DOHH2 (cell line): Measurements from ENCODE around the gene TMEM156.

Experiments
- H3F3A ChIP-seq: fragments of 200-600 bp; sonication (generic), shearing (Covaris generic); 2 replicates; pipeline ENCODE4 v1.6.0; 2016; ENCODE audit warnings: antibody characterized with exemption, mild to moderate bottlenecking; ENCODE audit not compliant: control insufficient read depth, insufficient read depth
- H3K27ac ChIP-seq: fragments of 200-600 bp; sonication (generic); 2 replicates; pipeline ENCODE4 v1.5.1; 2014; ENCODE audit warnings: low read depth, mild to moderate bottlenecking, low read length, moderate library complexity
- H3K27me3 ChIP-seq: fragments of 200-600 bp; sonication (generic); 2 replicates; pipeline ENCODE4 v1.6.1; 2014; ENCODE audit warnings: mild to moderate bottlenecking, low read length, mixed read lengths; ENCODE audit not compliant: control insufficient read depth
- H3K36me3 ChIP-seq: fragments of 200-600 bp; sonication (generic); 2 replicates; pipeline ENCODE4 v1.6.1; 2014; ENCODE audit warnings: mild to moderate bottlenecking, low read length, moderate library complexity, mixed read lengths; ENCODE audit not compliant: control insufficient read depth
- H3K4me1 ChIP-seq: fragments of 200-600 bp; sonication (generic); 2 replicates; pipeline ENCODE4 v1.6.1; 2014; ENCODE audit warnings: mild to moderate bottlenecking, low read length, mixed read lengths; ENCODE audit not compliant: control insufficient read depth
- H3K4me2 ChIP-seq: fragments of 200-600 bp; sonication (generic); 2 replicates; pipeline ENCODE4 v1.6.0; 2014; ENCODE audit warnings: mild to moderate bottlenecking, low read length, moderate library complexity
- H3K4me3 ChIP-seq: fragments of 200-600 bp; sonication (generic); 2 replicates; pipeline ENCODE4 v1.5.1; 2014; ENCODE audit warnings: mild to moderate bottlenecking, low read length, mixed read lengths
- H3K79me2 ChIP-seq: fragments of 200-600 bp; sonication (generic); 2 replicates; pipeline ENCODE4 v1.6.1; 2014; ENCODE audit warnings: mild to moderate bottlenecking, low read length, mixed read lengths; ENCODE audit not compliant: control insufficient read depth
- H3K9me2 ChIP-seq: fragments of 200-600 bp; sonication (generic); replicated peaks from 2 replicates; pipeline ENCODE4 v1.6.1; 2014; ENCODE audit warnings: mild to moderate bottlenecking, low read length, mixed read lengths; ENCODE audit not compliant: control insufficient read depth
- H3K9me3 ChIP-seq: fragments of 200-600 bp; sonication (generic); 2 replicates; pipeline ENCODE4 v1.6.1; 2014; ENCODE audit warnings: antibody characterized with exemption, low read length, mixed read lengths; ENCODE audit not compliant: control insufficient read depth, insufficient read depth
- H4K20me1 ChIP-seq: fragments of 200-600 bp; sonication (generic); 2 replicates; pipeline ENCODE4 v1.6.0; 2014; ENCODE audit warnings: low read depth, mild to moderate bottlenecking, antibody characterized with exemption, low read length, moderate library complexity; ENCODE audit not compliant: control insufficient read depth, insufficient read depth
- CTCF ChIP-seq: fragments of 200-600 bp; sonication (generic); IDR thresholded peaks from one replicate; pipeline ENCODE4 v1.5.1; 2014; ENCODE audit warnings: antibody characterized with exemption, mild to moderate bottlenecking, low read depth, low read length; ENCODE audit not compliant: poor library complexity, severe bottlenecking
- EZH2phosphoT487 ChIP-seq: fragments of 200-600 bp; sonication (generic); IDR thresholded peaks from 2 replicates; pipeline ENCODE4 v1.6.1; 2017; ENCODE audit warnings: borderline replicate concordance, mild to moderate bottlenecking, antibody characterized with exemption, low read length, moderate library complexity, mixed read lengths

The TMEM156 gene

GRCh38 chr4:39043861-39044363 lies 11.7 kb upstream of the TMEM156 start:
- peaks cover 25% of the 10 kb centered on the region for H3K36me3 ChIP-seq
- no peak for TF ChIP-seq EZH2phosphoT487
- no peak for TF ChIP-seq CTCF
- H3K27me3 ChIP-seq: no peaks in the 10 kb centered on the region
- peaks cover 27% of the 10 kb centered on the region for H3F3A ChIP-seq
- H3K9me3 ChIP-seq: no peaks in the 10 kb centered on the region
- peaks cover 20% of the 10 kb centered on the region; the same call in 1 of the 2 replicates for H4K20me1 ChIP-seq
- no peaks in the 10 kb centered on the region for H3K9me2 ChIP-seq
- H3K4me3 ChIP-seq: peak overlapping the region; percentile 77
- H3K4me2 ChIP-seq: peak overlapping the region; percentile 73
- H3K79me2 ChIP-seq: peaks cover 45% of the 10 kb centered on the region
- peak overlapping the region; percentile 93 for H3K27ac ChIP-seq
- H3K4me1 ChIP-seq: peaks cover 74% of the 10 kb centered on the region

GRCh38 chr4:39043058-39043860 lies 11.1 kb upstream of the TMEM156 start:
- peak overlapping the region; percentile 77 for H3K4me3 ChIP-seq
- peak overlapping the region; percentile 93 for H3K27ac ChIP-seq
- peaks cover 22% of the 10 kb centered on the region for H3K36me3 ChIP-seq
- H3K4me1 ChIP-seq: peaks cover 78% of the 10 kb centered on the region
- peaks cover 28% of the 10 kb centered on the region for H3F3A ChIP-seq
- peaks cover 38% of the 10 kb centered on the region for H3K79me2 ChIP-seq
- peaks cover 18% of the 10 kb centered on the region; the same call in 1 of the 2 replicates for H4K20me1 ChIP-seq
- TF ChIP-seq EZH2phosphoT487 (no peak), CTCF (no peak)
- peak overlapping the region; percentile 73 for H3K4me2 ChIP-seq
- H3K9me2 ChIP-seq: no peaks in the 10 kb centered on the region
- no peaks in the 10 kb centered on the region for H3K27me3 ChIP-seq
- H3K9me3 ChIP-seq: no peaks in the 10 kb centered on the region

GRCh38 chr4:39042366-39042765 lies 10.2 kb upstream of the TMEM156 start:
- peaks cover 29% of the 10 kb centered on the region for H3K79me2 ChIP-seq
- H3K27me3 ChIP-seq: no peaks in the 10 kb centered on the region
- H3K4me2 ChIP-seq: peak overlapping the region; percentile 59
- H3K27ac ChIP-seq: peak overlapping the region; percentile 37
- peaks cover 37% of the 10 kb centered on the region for H3F3A ChIP-seq
- H3K9me3 ChIP-seq: no peaks in the 10 kb centered on the region
- peaks cover 10% of the 10 kb centered on the region; the same call in 1 of the 2 replicates for H4K20me1 ChIP-seq
- TF ChIP-seq CTCF (no peak), EZH2phosphoT487 (no peak)
- peaks cover 13% of the 10 kb centered on the region for H3K36me3 ChIP-seq
- H3K4me1 ChIP-seq: peaks cover 78% of the 10 kb centered on the region
- peak overlapping the region; percentile 32 for H3K4me3 ChIP-seq
- no peaks in the 10 kb centered on the region for H3K9me2 ChIP-seq
